Measurements from ENCODE around the gene STRN3. TPM values are rescaled to one million over a fixed set of nuclear protein-coding genes. Genes with fewer than 3 reads are reported as not detected.

Gene STRN3
- total and polyA plus RNA-seq, 2 experiments from 2014 or later, result 10.1 to 53.8 TPM

GRCh38 chr14:30885840-30886740, 140.1 kb downstream of the STRN3 start:
- H3K9me3 ChIP-seq (ENCODE audit: low read depth), result no peaks in the 10 kb centered on the region
- no peak for DNase-seq (ENCODE audit: low spot score)
- H3K4me1 ChIP-seq (ENCODE audit: insufficient read depth), result no peaks in the 10 kb centered on the region
- TF ChIP-seq EZH2phosphoT487 (IDR thresholded peaks at IDR 0.05; ENCODE audit: low read depth, severe bottlenecking, unreplicated experiment), result no peak
- no peak for TF ChIP-seq EZH2 (IDR thresholded peaks at IDR 0.05; ENCODE audit: borderline replicate concordance)
- TF ChIP-seq, protein P1, sequence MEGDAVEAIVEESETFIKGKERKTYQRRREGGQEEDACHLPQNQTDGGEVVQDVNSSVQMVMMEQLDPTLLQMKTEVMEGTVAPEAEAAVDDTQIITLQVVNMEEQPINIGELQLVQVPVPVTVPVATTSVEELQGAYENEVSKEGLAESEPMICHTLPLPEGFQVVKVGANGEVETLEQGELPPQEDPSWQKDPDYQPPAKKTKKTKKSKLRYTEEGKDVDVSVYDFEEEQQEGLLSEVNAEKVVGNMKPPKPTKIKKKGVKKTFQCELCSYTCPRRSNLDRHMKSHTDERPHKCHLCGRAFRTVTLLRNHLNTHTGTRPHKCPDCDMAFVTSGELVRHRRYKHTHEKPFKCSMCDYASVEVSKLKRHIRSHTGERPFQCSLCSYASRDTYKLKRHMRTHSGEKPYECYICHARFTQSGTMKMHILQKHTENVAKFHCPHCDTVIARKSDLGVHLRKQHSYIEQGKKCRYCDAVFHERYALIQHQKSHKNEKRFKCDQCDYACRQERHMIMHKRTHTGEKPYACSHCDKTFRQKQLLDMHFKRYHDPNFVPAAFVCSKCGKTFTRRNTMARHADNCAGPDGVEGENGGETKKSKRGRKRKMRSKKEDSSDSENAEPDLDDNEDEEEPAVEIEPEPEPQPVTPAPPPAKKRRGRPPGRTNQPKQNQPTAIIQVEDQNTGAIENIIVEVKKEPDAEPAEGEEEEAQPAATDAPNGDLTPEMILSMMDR (IDR thresholded peaks at IDR 0.05; ENCODE audit: poor library complexity), result no peak
- 94% methylated on average over 7 of the region's 7 CpGs for WGBS (ENCODE audit: low lambda C conversion rate, missing lambda C conversion rate)
- no peaks in the 10 kb centered on the region for H3K27me3 ChIP-seq
- no peak overlapping the region for H3K4me2 ChIP-seq
- no peaks in the 10 kb centered on the region for H3K36me3 ChIP-seq (replicated peaks; ENCODE audit: insufficient read depth, low read depth)
- no peaks in the 10 kb centered on the region for H3K79me2 ChIP-seq
- H2AFZ ChIP-seq, result no peak overlapping the region
- H3K27ac ChIP-seq, result no peak overlapping the region
- no peaks in the 10 kb centered on the region for H4K20me1 ChIP-seq (ENCODE audit: insufficient read depth, poor library complexity, severe bottlenecking)
- H3K4me3 ChIP-seq, result no peak overlapping the region
- H3K9me2 ChIP-seq (replicated peaks; ENCODE audit: insufficient read depth), result no peaks in the 10 kb centered on the region

GRCh38 chr14:30884901-30885300, 141.3 kb downstream of the STRN3 start:
- no peak overlapping the region for H3K27ac ChIP-seq
- no peaks in the 10 kb centered on the region for H3K79me2 ChIP-seq
- no peak for DNase-seq (ENCODE audit: low spot score)
- no peaks in the 10 kb centered on the region for H4K20me1 ChIP-seq (ENCODE audit: insufficient read depth, poor library complexity, severe bottlenecking)
- no peak overlapping the region for H2AFZ ChIP-seq
- no peaks in the 10 kb centered on the region for H3K4me1 ChIP-seq (ENCODE audit: insufficient read depth)
- H3K4me3 ChIP-seq, result no peak overlapping the region
- no peaks in the 10 kb centered on the region for H3K9me3 ChIP-seq (ENCODE audit: low read depth)
- H3K4me2 ChIP-seq, result no peak overlapping the region
- no peaks in the 10 kb centered on the region for H3K9me2 ChIP-seq (replicated peaks; ENCODE audit: insufficient read depth)
- no peaks in the 10 kb centered on the region for H3K27me3 ChIP-seq
- WGBS (ENCODE audit: low lambda C conversion rate, missing lambda C conversion rate), result 81% methylated on average over 3 of the region's 3 CpGs
- TF ChIP-seq EZH2 (IDR thresholded peaks at IDR 0.05; ENCODE audit: borderline replicate concordance), result no peak
- no peak for TF ChIP-seq EZH2phosphoT487 (IDR thresholded peaks at IDR 0.05; ENCODE audit: low read depth, severe bottlenecking, unreplicated experiment)
- TF ChIP-seq, protein P1 (IDR thresholded peaks at IDR 0.05; ENCODE audit: poor library complexity), result no peak
- no peaks in the 10 kb centered on the region for H3K36me3 ChIP-seq (replicated peaks; ENCODE audit: insufficient read depth, low read depth)

- H3K27ac ChIP-seq, result no peak overlapping the region
- H3K27me3 ChIP-seq, result no peaks in the 10 kb centered on the region
- no peak overlapping the region for H3K4me2 ChIP-seq
- DNase-seq (ENCODE audit: low spot score), result no peak
- TF ChIP-seq, protein P1 (IDR thresholded peaks at IDR 0.05; ENCODE audit: poor library complexity), result no peak
- TF ChIP-seq EZH2phosphoT487 (IDR thresholded peaks at IDR 0.05; ENCODE audit: low read depth, severe bottlenecking, unreplicated experiment), result no peak
- no peak for TF ChIP-seq EZH2 (IDR thresholded peaks at IDR 0.05; ENCODE audit: borderline replicate concordance)
- H3K9me2 ChIP-seq (replicated peaks; ENCODE audit: insufficient read depth), result no peaks in the 10 kb centered on the region
- no peak overlapping the region for H3K4me3 ChIP-seq
- no peaks in the 10 kb centered on the region for H4K20me1 ChIP-seq (ENCODE audit: insufficient read depth, poor library complexity, severe bottlenecking)
- no peaks in the 10 kb centered on the region for H3K9me3 ChIP-seq (ENCODE audit: low read depth)
- no peak overlapping the region for H2AFZ ChIP-seq
- no peaks in the 10 kb centered on the region for H3K4me1 ChIP-seq (ENCODE audit: insufficient read depth)
- H3K36me3 ChIP-seq (replicated peaks; ENCODE audit: insufficient read depth, low read depth), result no peaks in the 10 kb centered on the region
- whole genome bisulfite sequencing (ENCODE audit: low lambda C conversion rate, missing lambda C conversion rate), result 79% methylated on average over 6 of the region's 6 CpGs
- no peaks in the 10 kb centered on the region for H3K79me2 ChIP-seq
Measured at GRCh38 chr14:30883508-30884294, 142.5 kb downstream of the STRN3 start.
